NCI-H345 treated with DMSO at 0.1 percent for 48 hours (cell line): ENCODE measurements around the gene EOLA2.
A peak's percentile ranks its signal among the peaks of the same experiment; 100 is the strongest.
"Not testable (repeated sequence)": the region's sequence is repeated elsewhere in the genome, so short reads cannot be mapped to it uniquely, and the experiment has no call there.

Experiments used
- DNase-seq: peaks from one replicate; lab custom pipeline; 2025; ENCODE audit not compliant: unreplicated experiment; lab: John Stamatoyannopoulos, UW

EOLA2 gene

GRCh38 chrX:149938427-149938880, at the start of gene EOLA2:
Gene EOLA2 (minus strand): TSS chrX:149938491. CDS start chrX:149933874, 4,617 bp downstream.
- peak; percentile 83 for DNase-seq

GRCh38 chrX:149987613-149988012, 49.3 kb upstream of the EOLA2 start:
- DNase-seq = no peak

GRCh38 chrX:149984411-149984810, 46.1 kb upstream of the EOLA2 start:
- DNase-seq = no peak

GRCh38 chrX:149982310-149982709, 44.0 kb upstream of the EOLA2 start:
- no peak for DNase-seq

GRCh38 chrX:149979126-149979644, 40.9 kb upstream of the EOLA2 start:
- no peak for DNase-seq

DNA sequence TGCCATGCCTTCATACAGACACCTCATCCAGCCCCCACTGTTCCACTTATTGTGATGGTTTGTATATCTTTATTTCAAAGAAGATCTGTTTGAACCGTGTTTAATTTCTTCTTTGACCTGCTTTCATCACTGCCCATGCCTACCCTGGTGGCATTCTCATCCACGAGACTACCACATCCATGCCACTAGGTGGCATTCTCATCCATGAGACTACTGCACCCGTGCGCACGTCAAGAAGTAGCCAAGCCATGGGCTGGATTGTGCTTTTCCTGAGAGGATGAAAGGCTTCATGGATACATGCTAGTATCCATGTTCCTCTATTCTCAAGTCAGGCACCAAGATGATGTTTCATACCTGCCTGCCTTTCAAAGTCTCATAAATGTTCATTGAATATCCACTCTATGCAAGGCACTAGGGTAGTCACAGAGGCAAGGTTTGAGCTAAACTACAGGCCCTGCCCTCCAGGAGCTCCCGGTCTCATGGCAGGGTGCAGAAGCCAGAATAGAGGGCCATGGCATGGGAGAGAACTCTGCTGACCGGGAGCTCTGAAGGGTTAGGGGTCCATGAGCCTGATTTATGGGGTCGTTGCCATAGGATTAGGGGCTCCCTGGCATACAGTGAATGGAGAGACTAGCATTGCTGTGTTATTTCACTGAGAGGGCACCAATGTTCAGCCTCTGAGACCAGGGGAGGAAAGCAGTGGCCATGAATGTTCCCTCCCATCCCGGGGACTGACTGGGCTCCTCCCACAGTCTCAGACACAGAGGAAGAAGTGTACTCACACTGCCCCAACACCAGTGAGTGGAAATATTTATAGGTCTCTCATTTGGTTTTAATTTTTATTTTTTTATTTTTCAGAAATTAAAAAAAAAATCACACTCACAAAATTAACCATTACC, 24.8 kb upstream of the EOLA2 start:
- DNase-seq = peak; percentile 5

DNA sequence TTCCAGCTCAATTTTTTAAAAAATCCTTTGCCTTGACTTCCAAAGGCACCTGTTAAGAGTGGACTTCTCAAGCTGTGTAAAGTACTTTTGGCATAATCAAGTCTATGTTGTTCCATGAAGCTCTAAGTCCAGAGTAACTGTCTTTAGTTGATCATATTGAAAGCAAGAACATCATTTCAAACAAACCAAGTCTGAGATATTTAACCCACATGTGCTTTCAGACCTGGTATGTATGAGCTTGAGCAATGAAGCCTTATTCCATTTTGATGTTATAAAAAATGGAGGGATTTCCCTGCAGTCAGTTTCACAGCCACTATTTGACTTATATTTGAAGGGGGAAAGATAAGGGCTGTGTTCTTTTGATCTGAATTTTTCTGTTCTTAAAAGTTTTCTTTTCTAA, 23.7 kb upstream of the EOLA2 start:
- no peak for DNase-seq

DNA sequence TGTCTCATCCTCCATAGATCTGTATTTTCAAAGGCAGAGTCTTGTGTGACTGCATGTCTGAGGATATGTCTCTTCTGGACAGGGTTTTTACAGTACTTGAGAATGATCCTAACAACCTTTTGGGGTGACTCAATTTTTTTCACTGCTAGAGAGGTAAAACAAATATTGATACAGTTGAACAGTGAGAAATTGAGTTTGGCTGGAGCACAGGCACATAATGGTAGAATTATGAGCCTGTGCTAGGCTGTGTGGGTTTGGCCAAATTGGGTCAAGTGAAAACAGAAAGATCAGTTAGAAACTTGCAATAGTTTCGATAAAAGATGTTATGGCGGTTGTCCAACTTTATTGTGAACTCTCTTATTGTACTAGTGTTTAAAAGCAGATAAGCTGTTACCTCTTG, 23.3 kb upstream of the EOLA2 start:
- DNase-seq = no peak

- DNase-seq = no peak
These were observed 12.4 kb upstream of the EOLA2 start for GRCh38 chrX:149950681-149951080.

GRCh38 chrX:149949743-149950436, 11.6 kb upstream of the EOLA2 start:
- no peak for DNase-seq

DNA sequence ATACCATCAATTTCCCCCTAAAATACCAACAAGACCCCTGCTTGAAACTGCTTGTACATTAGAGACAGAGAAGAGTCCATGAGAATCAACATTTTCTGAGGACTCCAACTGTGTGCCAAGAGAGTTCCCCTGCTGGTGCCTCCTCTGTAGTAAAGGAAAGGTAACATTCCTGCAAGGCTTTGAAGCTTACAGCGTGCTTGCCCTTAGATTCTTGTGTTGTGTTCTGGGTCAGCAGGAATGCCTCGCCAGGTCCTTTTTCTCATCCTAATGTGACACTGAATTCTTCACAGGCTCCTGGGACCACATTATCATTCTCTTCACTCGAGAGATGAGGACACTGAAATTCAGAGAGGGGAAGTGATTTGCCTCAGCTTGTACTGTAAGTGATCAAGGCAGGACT, 9.7 kb upstream of the EOLA2 start:
- DNase-seq = no peak

DNA sequence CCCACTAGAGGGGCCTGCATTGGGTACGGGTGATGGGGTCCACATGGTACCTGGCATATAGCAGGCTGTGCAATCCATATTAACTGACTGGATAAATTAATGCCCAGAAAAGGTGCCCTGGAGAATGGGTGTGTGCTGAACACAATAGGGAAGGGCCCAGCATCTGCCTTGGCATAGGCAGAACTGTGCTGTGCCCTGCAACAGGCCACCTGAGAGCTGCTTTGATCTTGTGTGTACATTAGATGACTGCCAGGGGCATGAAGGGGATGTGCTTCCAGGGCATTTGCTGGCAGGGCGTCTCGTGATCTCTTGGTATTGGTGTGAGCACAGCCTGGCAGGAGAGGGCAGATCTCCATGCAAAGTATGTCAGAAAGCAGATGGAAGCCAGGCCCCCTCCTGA, 8.6 kb upstream of the EOLA2 start:
- DNase-seq = not testable (repeated sequence)

DNA sequence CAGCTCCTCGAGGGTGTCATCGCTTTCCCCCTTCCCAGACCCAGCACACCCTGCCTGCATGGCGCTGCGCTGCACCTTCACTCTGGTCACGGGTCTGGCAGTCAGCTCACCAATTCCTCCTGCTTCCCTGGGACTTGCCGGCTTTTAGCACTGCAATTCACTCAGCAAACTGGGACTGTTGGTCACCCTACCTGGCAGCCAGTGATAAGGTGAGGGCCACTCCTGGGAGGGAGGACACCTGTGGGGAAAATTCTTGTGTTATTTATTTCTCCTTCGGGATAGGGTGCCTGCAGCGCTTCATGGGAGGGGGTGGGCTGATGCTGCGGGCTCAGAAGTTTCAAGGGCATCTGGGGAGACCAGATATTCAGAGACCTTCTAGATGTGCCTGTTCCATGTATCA, 7.5 kb upstream of the EOLA2 start:
- not testable (repeated sequence) for DNase-seq

- DNase-seq = not testable (repeated sequence)
These were observed 6.9 kb upstream of the EOLA2 start for GRCh38 chrX:149945087-149945670.

DNA sequence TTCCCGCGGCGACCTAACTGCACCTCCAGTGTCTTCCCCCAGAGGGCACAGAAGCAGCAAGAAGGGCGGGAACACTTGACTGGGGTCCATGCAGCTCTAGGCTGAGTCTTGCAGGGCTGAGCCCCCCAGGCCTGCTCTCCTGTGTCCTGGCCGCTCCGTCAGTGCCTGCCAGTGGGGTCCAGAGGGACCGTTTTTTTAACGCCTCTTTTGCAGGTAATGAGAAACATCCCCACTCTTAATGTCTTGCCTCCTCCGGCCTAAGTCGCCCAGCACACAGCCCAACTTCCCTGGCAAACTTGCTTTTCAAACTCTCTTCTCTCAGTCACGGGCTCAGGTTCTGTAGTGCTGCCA, 2.4 kb upstream of the EOLA2 start:
- not testable (repeated sequence) for DNase-seq

DNA sequence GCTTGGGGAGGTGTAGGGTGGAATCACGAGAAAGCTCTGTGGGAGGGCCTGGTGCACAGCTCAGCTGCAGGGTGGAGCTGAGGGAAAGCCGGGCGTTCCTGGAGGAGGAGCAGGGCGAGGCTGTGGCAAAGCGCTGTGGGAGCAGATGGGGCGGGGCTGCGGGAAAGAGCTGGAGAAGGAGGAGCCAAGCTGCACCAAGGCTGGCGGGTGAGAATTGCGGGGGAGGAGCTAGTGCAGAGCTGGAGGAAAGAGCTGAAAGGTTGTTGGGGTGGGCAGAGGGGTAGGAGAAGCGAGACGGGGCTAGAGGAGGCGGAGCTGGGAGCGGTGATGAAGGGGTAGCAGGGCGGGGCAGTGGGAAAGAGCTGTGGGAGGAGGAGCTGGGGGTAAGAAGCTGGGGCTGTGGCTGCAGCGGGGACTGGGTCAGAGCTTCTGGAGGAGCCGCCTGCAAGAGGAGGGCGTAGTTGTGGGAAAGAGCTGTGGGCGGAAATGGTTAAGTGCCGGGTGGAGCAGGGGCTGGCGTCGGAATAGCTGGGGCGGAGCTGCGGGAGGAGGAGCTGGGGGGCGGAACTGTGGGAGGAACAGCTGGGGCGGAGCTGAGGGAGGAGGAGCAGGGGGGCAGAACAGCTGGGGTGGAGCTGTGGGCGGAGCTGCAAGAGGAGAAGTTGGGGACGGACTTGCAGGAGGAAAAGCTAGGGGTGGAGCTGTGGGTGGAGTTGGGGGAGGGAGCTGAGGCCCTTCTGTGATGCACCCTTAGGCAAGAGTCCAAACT, 1.8 kb upstream of the EOLA2 start:
- peak; percentile 82 for DNase-seq

GRCh38 chrX:149939655-149939904, 1.3 kb upstream of the EOLA2 start:
- no peak for DNase-seq

DNA sequence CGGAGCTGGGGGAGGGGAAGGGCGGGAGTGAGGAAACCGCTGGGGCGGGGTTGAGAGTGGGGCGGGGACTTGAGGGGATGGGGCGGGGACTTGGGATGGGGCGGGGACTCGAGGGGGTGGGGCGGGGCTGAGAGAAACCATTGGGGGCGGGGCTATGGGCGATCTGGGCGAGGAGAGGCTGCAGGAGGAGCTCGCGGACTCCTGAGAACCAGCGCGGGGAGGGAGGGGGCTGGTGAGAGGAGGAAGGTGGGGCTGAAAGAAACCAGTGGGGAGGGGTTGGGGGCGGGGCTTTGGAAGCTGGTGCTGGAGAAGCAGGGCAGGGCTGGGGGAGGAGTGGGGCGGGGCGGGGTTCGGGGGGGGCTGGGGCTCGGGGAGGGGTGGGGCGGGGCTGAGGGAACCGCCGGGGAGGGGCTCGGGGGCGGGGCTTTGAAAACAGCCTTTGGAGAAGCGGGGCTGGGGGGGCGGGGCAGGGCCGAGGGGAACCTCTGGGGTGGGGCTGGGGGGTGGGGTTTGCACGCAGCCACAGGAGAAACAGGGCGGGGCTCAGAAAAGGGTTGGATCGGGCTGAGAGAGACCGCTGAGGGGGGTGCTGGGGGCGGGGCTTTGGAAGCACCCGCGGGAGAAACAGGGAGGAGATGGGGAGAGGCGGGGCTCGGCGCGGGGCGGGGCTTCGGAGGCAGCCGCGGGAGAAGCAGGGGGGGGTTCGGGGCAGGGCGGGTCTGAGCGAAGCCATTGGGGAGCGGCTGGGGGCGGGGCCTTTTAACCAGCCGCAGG, 777 bp upstream of the EOLA2 start:
- peak; percentile 67 for DNase-seq

GRCh38 chrX:149937871-149938426, 342 bp downstream of the EOLA2 start:
- DNase-seq = no peak

- not testable (repeated sequence) for DNase-seq
These were observed 963 bp downstream of the EOLA2 start for GRCh38 chrX:149937328-149937727.
